GM21526 (cell line): ENCODE results near the gene WDR54.

Experiments used
- ATAC-seq: cut with Tn5 transposase; IDR thresholded peaks from one replicate; pipeline ENCODE4 v1.9.1; 2021; ENCODE audit warnings: moderate library complexity; ENCODE audit not compliant: unreplicated experiment, low FRiP score

Gene WDR54

DNA sequence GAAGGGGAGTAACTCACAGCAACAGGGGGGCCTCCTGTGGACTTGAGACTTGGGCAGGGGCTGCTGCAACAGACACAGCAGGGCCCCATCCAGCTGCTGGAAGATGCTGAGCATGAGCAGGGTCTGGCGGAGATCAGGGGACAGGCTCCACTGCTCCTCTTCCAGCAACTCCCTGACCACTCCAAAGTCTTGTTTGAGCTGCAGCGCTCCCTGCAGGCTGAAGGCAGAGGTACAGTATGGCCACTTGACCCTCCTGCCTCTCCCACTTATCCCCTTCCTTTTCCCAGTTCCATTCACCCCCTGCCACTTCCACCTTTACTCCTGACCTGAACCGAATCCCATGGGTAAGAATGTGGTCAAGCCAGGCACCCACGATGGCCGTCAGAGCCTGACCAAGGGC, 53.4 kb downstream of the WDR54 start:
- no peak for ATAC-seq
